A549 (cell line): ENCODE data around the gene CA12. TPM values are rescaled to one million over a fixed set of nuclear protein-coding genes. Genes with fewer than 3 reads are reported as not detected.

ENCODE experiments used
- ATAC-seq, 2 experiments: fragments of 200-7000 bp in 1 of 2; fragments of >200 bp in 1 of 2; cut with Nextera tagmentation in 1 of 2; cut with Tn5 transposase in 1 of 2; 3 replicates each; pipeline versions ENCODE4 v1.8.0 to v1.9.1; 2018 to 2020; ENCODE audit warnings: mild to moderate bottlenecking in 1 of 2, moderate library complexity in 1 of 2
- CTCF ChIA-PET: fragments of 300-600 bp; sonication (Branson Sonifier 250); formaldehyde crosslinking; extraction: SDS; loops from one replicate; lab custom pipeline; 2021; ENCODE audit warnings: antibody characterized with exemption, inconsistent platforms; lab: Yijun Ruan, JAX
- POLR2A ChIA-PET: fragments of 350-600 bp; formaldehyde crosslinking; extraction: SDS; loops from one replicate; lab custom pipeline; 2021; ENCODE audit warnings: antibody characterized with exemption, inconsistent platforms; lab: Yijun Ruan, JAX
- DNase-seq, 2 experiments: peaks; one replicate each; pipeline versions ENCODE4 v3.0.0 to v3.0.0-alpha.2; 2011 to 2016; ENCODE audit warnings: low read depth in 1 of 2, low spot score in 1 of 2
- FAIRE-seq: peaks from 2 replicates; lab custom pipeline; 2011; peaks lifted over from hg19 to GRCh38; lab: Jason Lieb, UNC
- H3K27ac ChIP-seq, 2 experiments: fragments of >200 bp; sonication (Bioruptor Twin); formaldehyde crosslinking; 3 replicates each; pipeline ENCODE4 v1.5.1; 2016 to 2017
- H3K4me1 ChIP-seq: fragments of >200 bp; sonication (Bioruptor Twin); formaldehyde crosslinking; 3 replicates; pipeline ENCODE4 v1.6.1; 2016
- H3K4me2 ChIP-seq: fragments of >200 bp; sonication (Bioruptor Twin); formaldehyde crosslinking; 3 replicates; pipeline ENCODE4 v1.6.1; 2016
- H3K4me3 ChIP-seq: fragments of >200 bp; sonication (Bioruptor Twin); formaldehyde crosslinking; 3 replicates; pipeline ENCODE4 v1.5.1; 2016
- H3K9me3 ChIP-seq: fragments of >200 bp; sonication (Bioruptor Twin); formaldehyde crosslinking; 3 replicates; pipeline ENCODE4 v1.6.1; 2016
- BHLHE40 ChIP-seq: IDR thresholded peaks from 2 replicates; pipeline ENCODE4 v1.6.1; 2012; ENCODE audit warnings: low read depth, low read length, inconsistent platforms
- CHD2 ChIP-seq: fragments of 150-350 bp; IDR thresholded peaks from 2 replicates; pipeline ENCODE4 v1.6.1; 2014; ENCODE audit warnings: low read length; ENCODE audit not compliant: partially characterized antibody
- EHMT2 ChIP-seq: fragments of 200-600 bp; sonication (generic); IDR thresholded peaks from 2 replicates; pipeline ENCODE4 v1.6.1; 2016; ENCODE audit warnings: antibody characterized with exemption, low read depth, mild to moderate bottlenecking, moderate library complexity
- EP300 ChIP-seq, 2 experiments: fragments of >200 bp; sonication (Bioruptor Twin); formaldehyde crosslinking; IDR thresholded peaks; 2 replicates in 1 of 2; 3 replicates in 1 of 2; pipeline ENCODE4 v1.6.1; 2016 to 2017
- FOSL2 ChIP-seq, 2 experiments: fragments of 450-650 bp in 1 of 2; fragments of >200 bp in 1 of 2; sonication (Bioruptor Twin) in 1 of 2; formaldehyde crosslinking; IDR thresholded peaks; 2 replicates each; pipeline versions ENCODE4 v1.5.0 to v1.6.1; 2016 to 2020; ENCODE audit warnings: mild to moderate bottlenecking in 1 of 2, moderate library complexity in 1 of 2
- FOXS1 ChIP-seq: fragments of 250-450 bp; sonication (Bioruptor Pico); IDR thresholded peaks from 2 replicates; pipeline ENCODE4 v1.5.0; 2020; ENCODE audit warnings: mild to moderate bottlenecking, moderate library complexity
- GATA3 ChIP-seq: IDR thresholded peaks from 2 replicates; pipeline ENCODE4 v1.6.1; 2012; ENCODE audit warnings: borderline replicate concordance
- HES2 ChIP-seq: fragments of >200 bp; sonication (Bioruptor Twin); formaldehyde crosslinking; IDR thresholded peaks from 2 replicates; pipeline ENCODE4 v1.6.1; 2016
- HEYL ChIP-seq: fragments of 250-450 bp; sonication (Bioruptor Pico); IDR thresholded peaks from 2 replicates; pipeline ENCODE4 v1.8.0; 2021; ENCODE audit warnings: mild to moderate bottlenecking, moderate library complexity
- HOXB5 ChIP-seq: fragments of 250-450 bp; sonication (Bioruptor Pico); IDR thresholded peaks from 2 replicates; pipeline ENCODE4 v1.5.0; 2020; ENCODE audit warnings: mild to moderate bottlenecking, moderate library complexity
- JUN ChIP-seq, 2 experiments: fragments of >200 bp; sonication (Bioruptor Twin); formaldehyde crosslinking; IDR thresholded peaks; 2 replicates in 1 of 2; 3 replicates in 1 of 2; pipeline ENCODE4 v1.6.1; 2016 to 2017
- JUNB ChIP-seq: fragments of >200 bp; sonication (Bioruptor Twin); formaldehyde crosslinking; IDR thresholded peaks from 2 replicates; pipeline ENCODE4 v1.6.1; 2016
- KDM1A ChIP-seq: fragments of 200-600 bp; sonication (generic); IDR thresholded peaks from 2 replicates; pipeline ENCODE4 v1.6.1; 2016; ENCODE audit warnings: low read depth, mild to moderate bottlenecking
- MAFK ChIP-seq: fragments of 450-650 bp; IDR thresholded peaks from 2 replicates; pipeline ENCODE4 v1.6.1; 2014; ENCODE audit not compliant: partially characterized antibody
- MYC ChIP-seq: IDR thresholded peaks from 2 replicates; pipeline ENCODE4 v1.6.1; 2012; ENCODE audit warnings: mild to moderate bottlenecking, inconsistent platforms, low read length, improper control_type of control experiment, borderline replicate concordance
- PHF8 ChIP-seq: fragments of 200-600 bp; sonication (generic); IDR thresholded peaks from 2 replicates; pipeline ENCODE4 v1.6.1; 2016; ENCODE audit warnings: low read depth, mild to moderate bottlenecking, antibody characterized with exemption, moderate library complexity, borderline replicate concordance
- POLR2A ChIP-seq: IDR thresholded peaks from 2 replicates; pipeline ENCODE4 v1.6.1; 2012; ENCODE audit warnings: mild to moderate bottlenecking, low read length
- RAD21 ChIP-seq, 2 experiments: fragments of >200 bp in 1 of 2; sonication (Bioruptor Twin) in 1 of 2; formaldehyde crosslinking in 1 of 2; IDR thresholded peaks in 1 of 2; conservative IDR thresholded peaks in 1 of 2; 2 replicates in 1 of 2; 3 replicates in 1 of 2; pipeline ENCODE4 v1.6.1; 2012 to 2018; ENCODE audit warnings: inconsistent platforms in 1 of 2
- RARB ChIP-seq: fragments of 250-450 bp; sonication (Bioruptor Pico); IDR thresholded peaks from 2 replicates; pipeline ENCODE4 v1.8.0; 2021; ENCODE audit warnings: mild to moderate bottlenecking, moderate library complexity
- RCOR1 ChIP-seq: fragments of 150-350 bp; IDR thresholded peaks from 2 replicates; pipeline ENCODE4 v1.6.1; 2014; ENCODE audit warnings: antibody characterized with exemption, low read length, low read depth
- RFX5 ChIP-seq: fragments of 450-650 bp; IDR thresholded peaks from 2 replicates; pipeline ENCODE4 v1.7.1; 2014; ENCODE audit warnings: antibody characterized with exemption, mild to moderate bottlenecking, moderate library complexity
- RNF2 ChIP-seq: fragments of 200-600 bp; sonication (generic); IDR thresholded peaks from 2 replicates; pipeline ENCODE4 v1.6.1; 2016; ENCODE audit warnings: low read depth, mild to moderate bottlenecking, antibody characterized with exemption, moderate library complexity, borderline replicate concordance
- SMC3 ChIP-seq: fragments of >200 bp; sonication (Bioruptor Twin); formaldehyde crosslinking; IDR thresholded peaks from 3 replicates; pipeline ENCODE4 v1.6.1; 2018; ENCODE audit warnings: inconsistent platforms
- SREBF2 ChIP-seq: fragments of 450-650 bp; IDR thresholded peaks from 2 replicates; pipeline ENCODE4 v1.6.1; 2014; ENCODE audit warnings: mild to moderate bottlenecking, moderate library complexity
- TP53 ChIP-seq: fragments of 250-450 bp; sonication (Bioruptor Pico); IDR thresholded peaks from 2 replicates; pipeline ENCODE4 v1.5.0; 2021; ENCODE audit warnings: mild to moderate bottlenecking, moderate library complexity
- USF2 ChIP-seq: fragments of 450-650 bp; IDR thresholded peaks from 2 replicates; pipeline ENCODE4 v1.6.1; 2014; ENCODE audit warnings: antibody characterized with exemption
- ZC3H11A ChIP-seq: fragments of 450-650 bp; IDR thresholded peaks from 2 replicates; pipeline ENCODE4 v1.6.1; 2014; ENCODE audit warnings: antibody characterized with exemption, mild to moderate bottlenecking
- ZNF302 ChIP-seq: fragments of 250-450 bp; sonication (Bioruptor Pico); IDR thresholded peaks from 2 replicates; pipeline ENCODE4 v1.9.0; 2021; ENCODE audit warnings: inconsistent platforms, mild to moderate bottlenecking, moderate library complexity
- WGBS: methylation state at CpG from one replicate; pipeline ENCODE4 v1.1.6; 2017; ENCODE audit errors: missing lambda C conversion rate; 5-methylcytosine and 5-hydroxymethylcytosine counted together
- polyA plus RNA-seq, 4 experiments: library from polyadenylated mRNA; depleted of rRNA in 3 of 4; stranded (reverse); fragments of >200 nt; fragmentation: RNase III in 1 of 4; extraction: RNeasy Plus Mini Kit Qiagen cat#74134 plus additional on column Dnase treatment in 1 of 4; gene quantifications; 2 replicates in 3 of 4; 3 replicates in 1 of 4; pipeline ENCODE4 v1.2.3, GENCODE V29; 2011 to 2017
- TF ChIP-seq, protein P1 (sequence below): IDR thresholded peaks from 2 replicates; pipeline ENCODE4 v1.6.1; 2012
- TF ChIP-seq, protein P2 (sequence below): IDR thresholded peaks from 2 replicates; pipeline ENCODE4 v1.6.1; 2012; ENCODE audit warnings: low read depth, borderline replicate concordance
- TF ChIP-seq, protein P3 (sequence below): fragments of >200 bp; sonication (Bioruptor Twin); formaldehyde crosslinking; IDR thresholded peaks from 3 replicates; pipeline ENCODE4 v1.6.1; 2016
- TF ChIP-seq, protein P4 (sequence below): fragments of 200-600 bp; sonication (generic); IDR thresholded peaks from 2 replicates; pipeline ENCODE4 v1.6.1; 2016; ENCODE audit warnings: antibody characterized with exemption, mild to moderate bottlenecking, moderate library complexity

Gene CA12
- polyA plus RNA-seq, 2 of the 4 experiments (the other 2 are of a cell fraction): 129 to 323 TPM

GRCh38 chr15:63395730-63396151, 14.1 kb upstream of the CA12 start:
- Histone ChIP-seq H3K4me1 (peaks cover 13% of the 10 kb centered on the region), H3K4me2 (no peak overlapping the region), H3K4me3 (no peak overlapping the region), H3K27ac (peak overlapping the region in 1 of 2 experiments; percentile 23; a peak in 1 of 6 replicates), H3K9me3 (no peaks in the 10 kb centered on the region)
- 66% methylated on average over 4 of the region's 4 CpGs for WGBS
- peak; percentile 39 for FAIRE-seq
- DNase-seq: no peak
- POLR2A ChIA-PET: interaction anchor here (1.2 kb wide), 1 partner anchor 104 kb away, joined by 3 read pairs; no protein-coding TSS in a partner anchor
- no peak for ATAC-seq
- TF ChIP-seq FOSL2 (IDR thresholded peaks at IDR 0.05) (no peak), FOSL2 (CRISPR knock-in tag; IDR thresholded peaks at IDR 0.05) (no peak), HOXB5 (CRISPR knock-in tag) (no peak), RFX5 (no peak), MAFK (no peak), TP53 (CRISPR knock-in tag) (no peak), RNF2 (no peak), CHD2 (no peak), RARB (no peak), BHLHE40 (no peak), GATA3 (no peak), EHMT2 (no peak), PHF8 (no peak), HEYL (CRISPR knock-in tag) (no peak), ZNF302 (CRISPR knock-in tag) (no peak), RCOR1 (no peak), HES2 (no peak), RAD21 (conservative IDR thresholded peaks at IDR 0.05 in 1 of 2, IDR thresholded peaks at IDR 0.05 in 1 of 2) (no peak), ZC3H11A (no peak), KDM1A (no peak), SMC3 (no peak)
- CTCF ChIA-PET: interaction anchor here (0.6 to 8.0 kb wide), 7 partner anchors 9 to 348 kb away, joined by 3 to 163 read pairs (median 3); no protein-coding TSS in a partner anchor

GRCh38 chr15:63392361-63393009, 10.8 kb upstream of the CA12 start:
- DNase-seq: no peak
- no peak overlapping the region for H3K27ac ChIP-seq
- POLR2A ChIA-PET: interaction anchor here (1.0 kb wide), 1 partner anchor 109 kb away, joined by 3 read pairs; no protein-coding TSS in a partner anchor
- no peak for FAIRE-seq
- H3K4me1 ChIP-seq: peaks cover 13% of the 10 kb centered on the region
- no peak for ATAC-seq
- H3K4me2 ChIP-seq: no peak overlapping the region
- no peak overlapping the region for H3K4me3 ChIP-seq
- no peaks in the 10 kb centered on the region for H3K9me3 ChIP-seq
- WGBS: 88% methylated on average over 7 of the region's 7 CpGs
- CTCF ChIA-PET: interaction anchor here (0.9 to 1.7 kb wide), 3 partner anchors 10 to 1519 kb away, joined by 3 to 6 read pairs (median 6); no protein-coding TSS in a partner anchor
- TF ChIP-seq, protein P1, sequence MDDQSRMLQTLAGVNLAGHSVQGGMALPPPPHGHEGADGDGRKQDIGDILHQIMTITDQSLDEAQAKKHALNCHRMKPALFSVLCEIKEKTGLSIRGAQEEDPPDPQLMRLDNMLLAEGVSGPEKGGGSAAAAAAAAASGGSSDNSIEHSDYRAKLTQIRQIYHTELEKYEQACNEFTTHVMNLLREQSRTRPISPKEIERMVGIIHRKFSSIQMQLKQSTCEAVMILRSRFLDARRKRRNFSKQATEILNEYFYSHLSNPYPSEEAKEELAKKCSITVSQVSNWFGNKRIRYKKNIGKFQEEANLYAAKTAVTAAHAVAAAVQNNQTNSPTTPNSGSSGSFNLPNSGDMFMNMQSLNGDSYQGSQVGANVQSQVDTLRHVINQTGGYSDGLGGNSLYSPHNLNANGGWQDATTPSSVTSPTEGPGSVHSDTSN: no peak
- TF ChIP-seq POLR2A (no peak), JUNB (no peak), EP300 (IDR thresholded peaks at IDR 0.05) (no peak), RNF2 (no peak), JUN (IDR thresholded peaks at IDR 0.05) (no peak), SREBF2 (no peak), USF2 (no peak), FOXS1 (CRISPR knock-in tag) (no peak), RARB (no peak), MYC (no peak)
- TF ChIP-seq, protein P2, sequence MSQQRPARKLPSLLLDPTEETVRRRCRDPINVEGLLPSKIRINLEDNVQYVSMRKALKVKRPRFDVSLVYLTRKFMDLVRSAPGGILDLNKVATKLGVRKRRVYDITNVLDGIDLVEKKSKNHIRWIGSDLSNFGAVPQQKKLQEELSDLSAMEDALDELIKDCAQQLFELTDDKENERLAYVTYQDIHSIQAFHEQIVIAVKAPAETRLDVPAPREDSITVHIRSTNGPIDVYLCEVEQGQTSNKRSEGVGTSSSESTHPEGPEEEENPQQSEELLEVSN: no peak
- TF ChIP-seq, protein P3, sequence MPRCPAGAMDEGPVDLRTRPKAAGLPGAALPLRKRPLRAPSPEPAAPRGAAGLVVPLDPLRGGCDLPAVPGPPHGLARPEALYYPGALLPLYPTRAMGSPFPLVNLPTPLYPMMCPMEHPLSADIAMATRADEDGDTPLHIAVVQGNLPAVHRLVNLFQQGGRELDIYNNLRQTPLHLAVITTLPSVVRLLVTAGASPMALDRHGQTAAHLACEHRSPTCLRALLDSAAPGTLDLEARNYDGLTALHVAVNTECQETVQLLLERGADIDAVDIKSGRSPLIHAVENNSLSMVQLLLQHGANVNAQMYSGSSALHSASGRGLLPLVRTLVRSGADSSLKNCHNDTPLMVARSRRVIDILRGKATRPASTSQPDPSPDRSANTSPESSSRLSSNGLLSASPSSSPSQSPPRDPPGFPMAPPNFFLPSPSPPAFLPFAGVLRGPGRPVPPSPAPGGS: no peak
- TF ChIP-seq, protein P4, sequence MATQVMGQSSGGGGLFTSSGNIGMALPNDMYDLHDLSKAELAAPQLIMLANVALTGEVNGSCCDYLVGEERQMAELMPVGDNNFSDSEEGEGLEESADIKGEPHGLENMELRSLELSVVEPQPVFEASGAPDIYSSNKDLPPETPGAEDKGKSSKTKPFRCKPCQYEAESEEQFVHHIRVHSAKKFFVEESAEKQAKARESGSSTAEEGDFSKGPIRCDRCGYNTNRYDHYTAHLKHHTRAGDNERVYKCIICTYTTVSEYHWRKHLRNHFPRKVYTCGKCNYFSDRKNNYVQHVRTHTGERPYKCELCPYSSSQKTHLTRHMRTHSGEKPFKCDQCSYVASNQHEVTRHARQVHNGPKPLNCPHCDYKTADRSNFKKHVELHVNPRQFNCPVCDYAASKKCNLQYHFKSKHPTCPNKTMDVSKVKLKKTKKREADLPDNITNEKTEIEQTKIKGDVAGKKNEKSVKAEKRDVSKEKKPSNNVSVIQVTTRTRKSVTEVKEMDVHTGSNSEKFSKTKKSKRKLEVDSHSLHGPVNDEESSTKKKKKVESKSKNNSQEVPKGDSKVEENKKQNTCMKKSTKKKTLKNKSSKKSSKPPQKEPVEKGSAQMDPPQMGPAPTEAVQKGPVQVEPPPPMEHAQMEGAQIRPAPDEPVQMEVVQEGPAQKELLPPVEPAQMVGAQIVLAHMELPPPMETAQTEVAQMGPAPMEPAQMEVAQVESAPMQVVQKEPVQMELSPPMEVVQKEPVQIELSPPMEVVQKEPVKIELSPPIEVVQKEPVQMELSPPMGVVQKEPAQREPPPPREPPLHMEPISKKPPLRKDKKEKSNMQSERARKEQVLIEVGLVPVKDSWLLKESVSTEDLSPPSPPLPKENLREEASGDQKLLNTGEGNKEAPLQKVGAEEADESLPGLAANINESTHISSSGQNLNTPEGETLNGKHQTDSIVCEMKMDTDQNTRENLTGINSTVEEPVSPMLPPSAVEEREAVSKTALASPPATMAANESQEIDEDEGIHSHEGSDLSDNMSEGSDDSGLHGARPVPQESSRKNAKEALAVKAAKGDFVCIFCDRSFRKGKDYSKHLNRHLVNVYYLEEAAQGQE: no peak
